ENCODE data around the gene TOM1L2. TPM values are rescaled to one million over a fixed set of nuclear protein-coding genes. Genes with fewer than 3 reads are reported as not detected.
"Not testable (repeated sequence)": the region's sequence is repeated elsewhere in the genome, so short reads cannot be mapped to it uniquely, and the experiment has no call there.

Gene TOM1L2
- total and polyA plus RNA-seq, 8 donors, result 20.3 to 28.2 (median 22.2) TPM

GRCh38 chr17:17917394-17917793 lies 54.8 kb downstream of the TOM1L2 start:
- Histone ChIP-seq H3K4me1 (peaks cover 0 to 9% (median 0%) of the 10 kb centered on the region in 3 donors), H3K4me3 (no peak overlapping the region), H3K27me3 (no peaks in the 10 kb centered on the region), H3K36me3 (no peaks in the 10 kb centered on the region), H3K27ac (no peak overlapping the region), H3K9me3 (no peaks in the 10 kb centered on the region)
- TF ChIP-seq CTCF (IDR thresholded peaks at IDR 0.05), result no peak
- DNase-seq, result no peak
- no peak for ATAC-seq
- no peak for FAIRE-seq
- intact Hi-C loops (cut with DNase I), result no loop called here

GRCh38 chr17:17915183-17915582 lies 57.0 kb downstream of the TOM1L2 start:
- FAIRE-seq (no peak), ATAC-seq (no peak), DNase-seq (no peak)
- intact Hi-C loops (cut with DNase I), result no loop called here
- H3K4me1 ChIP-seq, result no peaks in the 10 kb centered on the region
- H3K27me3 ChIP-seq, result no peaks in the 10 kb centered on the region
- no peaks in the 10 kb centered on the region for H3K9me3 ChIP-seq
- no peaks in the 10 kb centered on the region for H3K36me3 ChIP-seq
- TF ChIP-seq CTCF (IDR thresholded peaks at IDR 0.05), result no peak
- no peak overlapping the region for H3K27ac ChIP-seq
- H3K4me3 ChIP-seq, result no peak overlapping the region

- FAIRE-seq (no peak), DNase-seq (peak in 4 of 6 donors; percentile 24 to 58 (median 42)), ATAC-seq (peak; percentile 75 to 96 (median 90))
- Histone ChIP-seq H3K27me3 (no peaks in the 10 kb centered on the region), H3K9me3 (no peaks in the 10 kb centered on the region), H3K4me1 (no peaks in the 10 kb centered on the region), H3K36me3 (no peaks in the 10 kb centered on the region), H3K4me3 (no peak overlapping the region), H3K27ac (no peak overlapping the region)
- no peak for TF ChIP-seq CTCF (IDR thresholded peaks at IDR 0.05)
- intact Hi-C loops (cut with DNase I), result no loop called here
- 43 to 57% methylated on average over 4 of the region's 4 CpGs for WGBS, 2 donors
These were observed 58.4 kb downstream of the TOM1L2 start for GRCh38 chr17:17913695-17914332.

GRCh38 chr17:17912336-17912735 lies 59.9 kb downstream of the TOM1L2 start:
- ATAC-seq; H3K36me3 ChIP-seq; H3K27ac ChIP-seq; H3K4me3 ChIP-seq; H3K27me3 ChIP-seq; FAIRE-seq; DNase-seq; intact Hi-C loops (cut with DNase I); H3K9me3 ChIP-seq; H3K4me1 ChIP-seq: not testable (repeated sequence)
- WGBS, 2 donors, result 98 to 99% methylated on average over 8 to 21 of the region's 27 CpGs

GRCh38 chr17:17911001-17911613 lies 61.1 kb downstream of the TOM1L2 start:
- 84 to 85% methylated on average over 10 of the region's 10 CpGs for WGBS, 2 donors
- FAIRE-seq (no peak), ATAC-seq (no peak), DNase-seq (no peak)
- no peaks in the 10 kb centered on the region for H3K27me3 ChIP-seq
- peaks cover 0 to 6% (median 0%) of the 10 kb centered on the region in 3 donors for H3K36me3 ChIP-seq
- H3K27ac ChIP-seq, result no peak overlapping the region
- no peaks in the 10 kb centered on the region for H3K4me1 ChIP-seq
- no peak overlapping the region for H3K4me3 ChIP-seq
- H3K9me3 ChIP-seq, result no peaks in the 10 kb centered on the region
- no peak for TF ChIP-seq CTCF (IDR thresholded peaks at IDR 0.05)
- intact Hi-C loops (cut with DNase I), result no loop called here
